Gastrocnemius medialis (tissue), 4 donors: ENCODE results near the gene RBM6. TPM values are rescaled to one million over a fixed set of nuclear protein-coding genes. Genes with fewer than 3 reads are reported as not detected.

Experiments used
- ATAC-seq, 2 donors: fragments of 150-250 bp; one replicate each; pipeline ENCODE4 v1.9.1; 2016
- DNase-seq, 2 donors: peaks; one replicate each; pipeline ENCODE4 v3.0.0-alpha.2; 2019
- H3K27ac ChIP-seq, 4 donors: fragments of 200-600 bp; sonication (generic); 1 replicate in 1 of 4; 2 replicates in 3 of 4; pipeline ENCODE4 v1.5.1; 2016 to 2018; ENCODE audit warnings: mild to moderate bottlenecking in 2 of 4, moderate library complexity in 1 of 4
- H3K27me3 ChIP-seq, 3 donors: fragments of 200-600 bp; sonication (generic) in 2 of 3; 1 replicate in 1 of 3; 2 replicates in 2 of 3; pipeline versions ENCODE4 v1.5.1 to v1.6.0; 2016 to 2019; ENCODE audit warnings: mild to moderate bottlenecking in 1 of 3, moderate library complexity in 1 of 3
- H3K36me3 ChIP-seq, 2 donors: fragments of 200-600 bp; sonication (generic) in 1 of 2; one replicate each; pipeline ENCODE4 v1.5.1; 2017 to 2018
- H3K4me1 ChIP-seq, 2 donors: fragments of 200-600 bp; sonication (generic) in 1 of 2; one replicate each; pipeline ENCODE4 v1.5.1; 2016 to 2017; ENCODE audit warnings: mild to moderate bottlenecking in 2 of 2
- H3K4me3 ChIP-seq, 4 donors: fragments of 200-600 bp; sonication (generic) in 3 of 4; 1 replicate in 1 of 4; 2 replicates in 3 of 4; pipeline ENCODE4 v1.5.1; 2016 to 2019; ENCODE audit warnings: mild to moderate bottlenecking in 2 of 4
- H3K9me3 ChIP-seq, 3 donors: fragments of 200-600 bp; sonication (generic) in 2 of 3; 1 replicate in 1 of 3; 2 replicates in 2 of 3; pipeline ENCODE4 v1.5.1; 2016 to 2019
- CTCF ChIP-seq, 5 experiments: fragments of 450-650 bp in 3 of 5; fragments of 200-600 bp in 2 of 5; sonication (generic) in 2 of 5; IDR thresholded peaks in 4 of 5; conservative IDR thresholded peaks in 1 of 5; 1 replicate in 4 of 5; 2 replicates in 1 of 5; pipeline ENCODE4 v1.5.1; 2016 to 2019; ENCODE audit warnings: antibody characterized with exemption in 5 of 5, mild to moderate bottlenecking in 3 of 5, moderate library complexity in 3 of 5
- POLR2A ChIP-seq, 2 donors: fragments of 450-650 bp; IDR thresholded peaks; one replicate each; pipeline ENCODE4 v1.6.1; 2017; ENCODE audit warnings: antibody characterized with exemption in 2 of 2, mild to moderate bottlenecking in 2 of 2, moderate library complexity in 2 of 2
- in situ Hi-C, 4 donors: fragments of 200-750 bp; cut with MboI; loops; one replicate each; pipeline versions ENCODE4 v1.15.0 to v1.8.0; 2017; ENCODE audit warnings: low sequenced_read_pairs in 4 of 4
- intact Hi-C: fragments of 100-400 bp; cut with DNase I; formaldehyde crosslinking; loops from one replicate; pipeline ENCODE4 v1.15.1; 2023; ENCODE audit warnings: low total_unique reads
- total RNA-seq, 4 donors: library from RNA; depleted of rRNA; stranded (reverse); fragments of >200 nt; gene quantifications; one replicate each; pipeline versions ENCODE4 v1.1.0 to v1.2.3, GENCODE V29; 2016

Gene RBM6
- total RNA-seq, 4 donors from 2014 or later = 27.2 to 55.6 (median 30.6) TPM

DNA sequence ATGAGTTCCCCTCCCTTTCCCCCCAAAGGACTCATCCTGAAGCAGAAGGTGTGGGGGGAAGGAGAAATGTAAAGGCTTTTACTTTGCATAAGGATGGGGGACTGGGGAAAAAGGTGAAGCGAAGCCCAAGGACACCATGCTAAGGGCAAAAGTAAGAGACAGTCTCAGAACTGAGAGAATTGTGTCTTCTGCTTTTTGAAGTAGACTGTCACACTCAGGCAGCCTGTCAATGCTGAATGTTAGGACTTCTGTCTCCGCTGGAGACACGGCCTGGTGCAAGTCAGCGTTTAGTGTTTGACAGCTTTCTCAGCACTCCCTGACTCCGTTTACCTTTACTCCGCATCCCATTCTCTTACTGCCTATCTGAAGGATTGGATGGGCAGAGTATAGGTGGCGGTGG, 162.6 kb downstream of the RBM6 start:
- DNase-seq = no peak
- no peak overlapping the region for H3K27ac ChIP-seq
- H3K4me1 ChIP-seq = no peaks in the 10 kb centered on the region
- intact Hi-C loops (no loop called here), in situ Hi-C loops (no loop called here)
- H3K9me3 ChIP-seq = no peaks in the 10 kb centered on the region
- H3K36me3 ChIP-seq = peaks cover 14 to 100% of the 10 kb centered on the region in 2 donors
- no peak for TF ChIP-seq CTCF (IDR thresholded peaks at IDR 0.05 in 4 of 5, conservative IDR thresholded peaks at IDR 0.05 in 1 of 5)
- no peak for TF ChIP-seq POLR2A (IDR thresholded peaks at IDR 0.05)
- ATAC-seq = no peak
- H3K4me3 ChIP-seq = no peak overlapping the region
- H3K27me3 ChIP-seq = no peaks in the 10 kb centered on the region

DNA sequence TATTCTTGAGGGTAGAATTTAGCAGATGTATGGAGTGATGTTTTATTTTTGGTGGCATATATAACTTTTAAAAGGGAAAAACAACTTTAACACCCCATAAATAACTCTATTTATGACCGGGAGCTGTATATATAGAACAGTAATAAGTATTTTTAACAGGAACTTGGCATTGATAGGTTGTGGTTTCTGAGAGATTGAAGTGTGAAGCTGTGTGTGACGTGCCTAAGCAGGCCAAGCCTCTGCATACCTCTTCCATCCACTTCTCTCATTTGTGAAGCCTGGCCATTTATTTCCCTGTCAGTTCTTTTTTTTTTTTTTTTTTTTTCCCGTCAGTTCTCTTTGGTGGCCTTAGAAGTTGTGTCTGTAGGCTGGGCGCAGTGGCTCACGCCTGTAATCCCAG, 171.8 kb downstream of the RBM6 start:
- peak overlapping the region; percentile 65 to 78 (median 74) for H3K27ac ChIP-seq
- in situ Hi-C loops = no loop called here
- H3K4me1 ChIP-seq = peaks cover 21 to 30% of the 10 kb centered on the region in 2 donors
- peak; percentile 14 to 65 for ATAC-seq
- H3K36me3 ChIP-seq = peaks cover 22 to 97% of the 10 kb centered on the region in 2 donors
- intact Hi-C loops = no loop called here
- no peak for DNase-seq
- H3K27me3 ChIP-seq = no peaks in the 10 kb centered on the region
- H3K9me3 ChIP-seq = no peaks in the 10 kb centered on the region
- no peak overlapping the region for H3K4me3 ChIP-seq
- no peak for TF ChIP-seq POLR2A (IDR thresholded peaks at IDR 0.05)
- no peak for TF ChIP-seq CTCF (IDR thresholded peaks at IDR 0.05 in 4 of 5, conservative IDR thresholded peaks at IDR 0.05 in 1 of 5)

- H3K9me3 ChIP-seq = no peaks in the 10 kb centered on the region
- H3K36me3 ChIP-seq = peaks cover 16 to 97% of the 10 kb centered on the region in 2 donors
- no peak for TF ChIP-seq CTCF (IDR thresholded peaks at IDR 0.05 in 4 of 5, conservative IDR thresholded peaks at IDR 0.05 in 1 of 5)
- TF ChIP-seq POLR2A (IDR thresholded peaks at IDR 0.05) = no peak
- peaks cover 21 to 30% of the 10 kb centered on the region in 2 donors for H3K4me1 ChIP-seq
- ATAC-seq = peak; percentile 95 to 97
- in situ Hi-C loops = no loop called here
- DNase-seq = peak; percentile 60 to 81
- H3K27me3 ChIP-seq = no peaks in the 10 kb centered on the region
- H3K4me3 ChIP-seq = no peak overlapping the region
- intact Hi-C loops = no loop called here
- H3K27ac ChIP-seq = peak overlapping the region; percentile 65 to 78 (median 74)
Measured at GRCh38 chr3:50112462-50112861, 172.5 kb downstream of the RBM6 start.

GRCh38 chr3:50117120-50117519, 177.2 kb downstream of the RBM6 start:
- DNase-seq (no peak), ATAC-seq (no peak)
- Histone ChIP-seq H3K4me3 (no peak overlapping the region), H3K4me1 (peaks cover 7 to 12% of the 10 kb centered on the region in 2 donors), H3K36me3 (peaks cover 6 to 83% of the 10 kb centered on the region in 2 donors), H3K27me3 (no peaks in the 10 kb centered on the region), H3K9me3 (no peaks in the 10 kb centered on the region), H3K27ac (no peak overlapping the region)
- intact Hi-C loops (no loop called here), in situ Hi-C loops (no loop called here)
- no peak for TF ChIP-seq POLR2A (IDR thresholded peaks at IDR 0.05)
- TF ChIP-seq CTCF (IDR thresholded peaks at IDR 0.05 in 4 of 5, conservative IDR thresholded peaks at IDR 0.05 in 1 of 5) = no peak

DNA sequence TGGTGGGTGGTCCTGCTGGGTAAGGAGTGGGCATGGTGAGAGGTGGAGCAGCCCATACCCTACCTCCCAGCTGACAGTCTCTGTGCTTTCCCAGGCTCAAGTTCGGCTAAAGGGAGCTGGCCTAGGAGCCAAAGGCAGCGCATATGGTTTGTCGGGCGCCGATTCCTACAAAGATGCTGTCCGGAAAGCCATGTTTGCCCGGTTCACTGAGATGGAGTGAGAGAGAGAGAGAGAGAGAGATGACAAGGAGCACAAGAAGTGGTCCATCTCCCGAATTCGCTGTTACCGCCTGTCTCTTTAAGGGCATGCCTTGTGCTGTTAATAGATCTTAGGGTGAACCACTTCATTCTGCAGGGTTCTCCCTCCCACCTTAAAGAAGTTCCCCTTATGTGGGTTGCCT, 178.3 kb downstream of the RBM6 start:
- TF ChIP-seq POLR2A (IDR thresholded peaks at IDR 0.05) (no peak), CTCF (IDR thresholded peaks at IDR 0.05 in 4 of 5, conservative IDR thresholded peaks at IDR 0.05 in 1 of 5) (no peak)
- Histone ChIP-seq H3K27me3 (no peaks in the 10 kb centered on the region), H3K27ac (no peak overlapping the region), H3K4me1 (peaks cover 3 to 4% of the 10 kb centered on the region in 2 donors), H3K36me3 (peaks cover 6 to 74% of the 10 kb centered on the region in 2 donors), H3K9me3 (no peaks in the 10 kb centered on the region), H3K4me3 (no peak overlapping the region)
- intact Hi-C loops (no loop called here), in situ Hi-C loops (no loop called here)
- no peak for DNase-seq
- no peak for ATAC-seq
